HG02759 (cell line): ENCODE results near the gene FAM168B.
"Not testable (repeated sequence)": the region's sequence is repeated elsewhere in the genome, so short reads cannot be mapped to it uniquely, and the experiment has no call there.

Experiments
- ATAC-seq: cut with Tn5 transposase; IDR thresholded peaks from one replicate; pipeline ENCODE4 v1.9.1; 2021; ENCODE audit warnings: mild to moderate bottlenecking, moderate library complexity; ENCODE audit not compliant: unreplicated experiment

FAM168B gene

GRCh38 chr2:131093006-131093695 is at the start of gene FAM168B:
FAM168B (minus strand) TSS chr2:131093460; CDS start chr2:131082646, 10,814 bp downstream.
- ATAC-seq, result peak; percentile 87

DNA sequence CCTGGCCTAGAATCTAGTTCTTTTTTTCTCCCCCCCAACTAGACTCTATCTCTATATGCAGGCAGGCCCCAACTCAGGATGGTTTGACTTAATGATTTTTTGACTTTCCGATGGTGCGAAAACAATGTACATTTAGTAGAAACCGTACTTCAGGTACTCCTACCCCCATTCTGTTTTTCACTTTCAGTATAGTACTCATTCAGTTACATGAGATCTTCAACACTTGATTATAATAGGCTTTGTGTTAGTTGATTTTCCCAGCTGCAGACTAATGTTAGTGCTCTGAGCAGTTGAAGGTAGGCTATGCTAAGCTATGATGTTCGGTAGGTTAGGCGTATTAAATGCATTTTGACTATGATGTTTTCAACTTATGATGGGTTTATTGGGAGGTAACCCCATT is 49.6 kb upstream of the FAM168B start:
- ATAC-seq, result no peak

DNA sequence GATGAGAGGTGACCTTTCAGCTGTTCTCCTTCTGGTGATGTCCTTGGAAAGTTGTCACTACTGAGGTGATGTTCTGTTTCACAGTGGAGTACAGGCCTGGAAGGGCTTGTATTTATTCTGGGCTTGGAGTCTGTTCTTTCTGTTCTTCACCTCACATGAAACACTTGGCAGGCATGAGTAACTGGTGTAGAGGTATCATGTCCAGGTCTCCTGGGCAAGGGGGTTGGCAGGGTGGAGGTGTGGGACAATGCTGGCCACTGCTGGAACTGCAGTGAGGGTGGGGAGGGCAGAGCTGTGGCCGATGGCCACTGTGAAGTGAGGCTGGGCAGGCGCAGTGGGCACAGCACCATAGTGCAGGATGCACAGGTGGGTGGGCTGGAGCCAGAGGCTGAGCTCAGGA is 47.3 kb upstream of the FAM168B start:
- no peak for ATAC-seq

DNA sequence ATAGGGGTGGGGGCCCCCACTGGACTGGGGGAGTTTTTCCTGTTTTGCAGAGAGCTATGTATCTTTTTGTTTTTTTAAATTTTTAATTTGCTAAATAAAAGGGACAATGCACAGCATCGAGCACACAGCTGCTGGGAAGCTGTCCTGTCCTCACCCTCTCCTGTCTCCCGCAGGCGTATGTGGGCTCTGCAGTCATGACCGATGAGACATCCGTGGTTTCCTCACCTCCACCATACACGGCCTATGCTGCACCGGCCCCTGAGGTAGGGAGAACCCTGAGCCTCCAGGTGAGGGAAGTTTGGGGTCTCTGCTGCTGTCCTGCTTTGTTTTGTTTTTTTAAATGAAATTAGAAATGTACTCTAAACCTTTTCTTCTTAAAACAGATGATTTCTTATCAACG is 39.5 kb upstream of the FAM168B start:
- no peak for ATAC-seq

DNA sequence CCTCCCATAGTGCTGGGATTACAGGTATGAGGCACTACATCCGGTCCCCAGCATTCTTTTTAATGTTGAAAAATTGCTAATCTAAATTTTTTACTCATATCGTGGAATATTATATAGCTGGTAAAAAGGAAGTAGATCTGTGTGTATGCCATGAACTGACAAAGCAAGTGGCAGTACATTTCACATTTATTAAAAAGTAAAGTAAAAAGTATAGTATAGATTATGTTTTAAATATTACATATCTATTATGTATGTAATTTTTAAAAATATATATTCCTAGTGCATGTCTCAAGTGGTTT is 37.0 kb upstream of the FAM168B start:
- ATAC-seq, result no peak

DNA sequence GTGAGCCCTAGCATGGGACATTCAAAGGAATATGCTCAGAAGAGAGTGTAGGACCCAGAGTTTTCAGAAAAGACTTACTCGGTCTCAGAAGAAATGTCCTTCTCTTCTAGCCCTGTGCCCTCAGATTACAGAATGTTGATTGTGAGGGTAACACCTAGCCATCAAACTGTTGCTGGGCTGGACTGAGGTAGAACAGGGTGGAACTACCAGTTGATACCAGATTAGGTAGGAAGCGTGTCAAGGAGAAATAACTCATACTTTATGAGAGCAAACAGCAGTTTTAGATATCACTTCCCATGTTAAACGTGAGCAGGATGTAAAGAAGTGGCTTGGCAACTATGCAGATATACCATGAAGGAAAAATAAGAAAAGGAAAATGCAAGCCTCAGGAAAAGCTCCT is 34.7 kb upstream of the FAM168B start:
- ATAC-seq, result no peak

- no peak for ATAC-seq
These were observed 33.8 kb upstream of the FAM168B start for GRCh38 chr2:131127076-131127475.

GRCh38 chr2:131126436-131126835 is 33.2 kb upstream of the FAM168B start:
- ATAC-seq, result no peak

DNA sequence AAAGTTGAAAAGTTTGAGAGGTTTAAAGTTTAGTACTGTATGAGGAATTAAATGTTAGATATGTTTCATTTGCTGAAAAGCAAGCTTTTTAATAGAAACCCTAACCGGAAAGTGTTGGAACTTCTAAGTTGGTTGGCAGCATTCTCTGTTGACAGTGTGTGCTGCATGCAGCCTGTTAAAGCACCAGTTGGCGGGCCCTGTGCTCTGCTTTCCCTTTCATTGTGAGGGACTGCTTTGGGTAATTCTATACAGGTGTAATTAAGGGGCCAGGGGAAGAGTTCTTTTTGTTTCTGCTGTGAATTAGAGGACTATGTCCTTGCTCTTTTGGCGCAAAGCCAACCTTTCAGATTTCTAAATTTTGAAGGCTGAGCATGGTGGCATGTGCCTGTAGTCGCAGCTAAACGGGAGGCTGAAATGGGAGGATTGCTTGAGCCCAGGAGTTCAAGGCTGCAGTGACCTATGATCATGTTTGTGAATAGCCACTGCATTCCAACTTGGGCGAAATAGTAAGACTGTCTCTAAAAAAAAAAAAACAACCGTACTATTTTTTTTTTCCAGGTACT is 32.0 kb upstream of the FAM168B start:
- ATAC-seq, result no peak

DNA sequence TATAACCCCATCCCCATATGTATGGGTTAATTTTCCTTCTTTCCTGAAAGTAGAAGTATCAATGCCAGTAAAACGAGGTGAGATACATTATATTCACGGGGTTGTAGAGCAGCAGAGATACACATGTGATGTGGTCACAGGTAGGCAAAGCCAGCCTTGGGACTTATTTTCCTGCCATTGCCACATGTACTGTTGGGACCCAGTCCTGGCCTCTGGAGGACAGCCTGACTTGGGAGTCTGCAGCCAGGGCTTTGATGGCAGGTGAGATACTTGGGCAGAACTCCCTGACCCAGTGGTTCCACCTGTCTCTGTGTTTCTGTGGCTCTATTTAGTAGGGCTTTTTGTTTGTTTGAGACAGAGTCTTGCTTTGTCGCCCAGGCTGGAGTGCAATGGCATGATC is 29.9 kb upstream of the FAM168B start:
- no peak for ATAC-seq

DNA sequence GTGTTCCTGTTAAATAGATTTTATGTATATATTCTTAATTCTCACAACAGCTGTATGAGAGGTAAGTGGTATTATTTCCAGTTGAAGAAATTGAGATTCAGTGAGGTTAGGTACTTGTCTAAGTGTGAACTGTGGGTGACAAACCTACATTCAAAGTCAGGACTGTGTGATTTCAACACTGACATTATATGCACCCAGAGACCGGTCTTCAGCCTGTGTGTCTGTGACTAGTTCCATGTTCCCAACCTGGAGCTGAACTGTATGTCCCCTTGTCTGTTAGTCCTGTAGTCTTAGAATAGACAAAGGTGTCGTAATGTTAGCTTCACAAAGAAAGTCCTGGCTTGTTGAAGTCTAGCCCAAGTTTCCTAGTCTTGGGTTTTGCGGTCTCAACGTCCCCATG is 29.2 kb upstream of the FAM168B start:
- ATAC-seq, result no peak

GRCh38 chr2:131121464-131121863 is 28.2 kb upstream of the FAM168B start:
- no peak for ATAC-seq

DNA sequence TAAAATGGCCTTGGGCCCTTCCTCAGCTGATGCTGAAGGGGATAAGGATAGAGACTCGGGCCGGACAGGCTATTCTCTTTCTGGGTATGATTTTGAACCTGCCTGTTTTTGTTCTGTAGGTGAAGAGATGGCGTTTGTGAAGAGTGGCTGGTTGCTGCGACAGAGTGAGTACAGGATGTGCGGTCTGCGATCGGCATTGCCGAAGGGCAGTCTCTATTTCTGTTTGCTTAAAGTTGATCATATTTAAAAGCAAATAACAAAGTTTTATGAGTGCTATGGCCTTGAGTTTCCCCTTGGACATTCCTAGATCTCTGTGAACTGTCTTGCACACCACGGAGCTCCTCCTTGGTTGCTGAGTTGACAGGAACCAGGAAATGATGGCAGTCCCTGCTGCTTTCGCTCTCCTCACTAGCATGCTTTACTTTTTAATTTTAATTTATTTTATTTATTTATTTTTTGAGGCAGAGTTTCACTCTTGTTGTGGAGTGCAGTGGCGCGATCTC is 27.6 kb upstream of the FAM168B start:
- ATAC-seq, result no peak

- no peak for ATAC-seq
These were observed 22.5 kb upstream of the FAM168B start for GRCh38 chr2:131115752-131116151.

GRCh38 chr2:131114950-131115349 is 21.7 kb upstream of the FAM168B start:
- ATAC-seq, result not testable (repeated sequence)

- ATAC-seq, result no peak
These were observed 20.4 kb upstream of the FAM168B start for GRCh38 chr2:131113566-131114227.

GRCh38 chr2:131112529-131112928 is 19.3 kb upstream of the FAM168B start:
- no peak for ATAC-seq

DNA sequence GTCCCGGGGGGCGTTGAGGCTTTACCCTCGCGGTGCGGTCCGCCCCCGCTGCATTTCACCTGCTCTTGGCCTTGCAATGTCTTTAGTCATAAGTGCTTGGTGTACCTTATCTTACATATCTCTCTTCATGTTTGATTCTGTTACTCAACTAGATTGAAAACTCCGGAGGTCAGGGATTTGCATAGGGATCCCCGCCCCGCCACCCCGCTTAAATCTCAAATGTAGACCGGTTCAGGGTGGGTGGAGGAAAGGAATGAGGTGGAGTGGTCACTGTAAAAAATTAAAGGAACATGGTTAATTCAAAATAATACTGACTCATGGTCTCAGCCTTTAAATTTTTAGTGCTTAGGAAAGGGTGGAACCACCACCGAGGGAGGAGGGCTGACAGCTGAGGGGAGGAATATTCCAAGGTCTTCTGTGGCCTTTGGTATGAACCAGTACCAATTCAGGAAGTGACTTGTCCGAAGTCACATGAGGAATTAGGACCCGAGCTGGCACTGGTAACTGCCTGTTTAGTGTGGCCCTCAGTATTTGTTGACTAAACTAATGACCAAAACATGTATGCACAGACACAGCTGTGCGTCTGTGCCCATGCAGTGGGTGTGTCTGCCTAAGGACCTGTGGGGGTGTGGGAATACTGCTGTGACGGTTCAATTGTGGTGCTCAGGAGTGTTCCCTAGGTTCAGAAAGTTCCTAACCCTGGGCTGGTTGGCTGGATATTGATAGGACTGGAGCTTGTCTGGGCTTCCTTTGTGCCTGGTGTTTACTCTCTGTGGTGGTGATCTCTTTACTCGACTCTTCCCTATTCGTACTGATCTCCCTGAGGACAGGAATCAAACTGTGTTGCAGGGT is 12.9 kb upstream of the FAM168B start:
- peak; percentile 47 for ATAC-seq

DNA sequence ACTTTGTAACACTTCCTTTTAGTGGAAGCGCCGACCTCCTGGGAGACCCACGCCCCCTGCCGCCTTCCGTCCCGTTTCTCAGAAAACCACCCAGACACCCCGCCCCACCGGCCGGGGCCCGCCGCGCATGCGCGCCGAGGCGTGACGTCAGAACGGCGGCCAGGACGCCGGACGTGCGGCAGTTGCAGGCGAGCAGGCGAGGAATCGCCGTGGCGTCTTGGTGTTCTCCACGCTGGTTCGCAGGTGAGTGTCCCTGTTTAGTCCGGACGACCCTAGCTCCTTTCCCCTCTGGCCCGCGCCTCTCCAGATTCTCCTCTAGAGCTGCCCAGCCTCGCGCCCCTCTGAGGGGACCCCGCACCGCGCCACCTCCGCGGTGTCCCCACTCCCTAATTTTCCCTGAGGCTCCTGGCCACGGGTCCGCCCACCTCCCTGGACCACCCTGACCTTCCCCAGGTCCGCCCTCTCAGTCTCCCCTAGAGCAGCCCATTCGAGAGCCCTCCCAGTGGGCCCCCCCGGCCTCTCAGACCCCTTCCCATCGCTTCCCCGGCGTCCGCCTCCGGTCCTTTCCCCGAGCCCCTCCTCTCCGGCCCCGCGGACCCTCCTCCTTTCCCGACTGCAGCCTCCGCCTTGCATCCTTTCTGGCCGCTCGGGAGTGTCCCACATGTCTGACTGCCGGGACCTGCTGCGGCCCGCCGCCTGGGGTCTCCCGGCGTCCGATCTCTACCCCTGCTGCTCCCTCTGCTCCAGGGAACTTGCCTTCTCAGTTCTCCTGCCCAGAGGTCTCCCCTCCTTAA is 12.1 kb upstream of the FAM168B start, which contains the start of gene PLEKHB2:
Gene PLEKHB2, plus strand, starts transcription at position 181 of the 794 bp plus-strand sequence. CDS start 15,606 bp downstream, outside the sequence.
- peak; percentile 79 for ATAC-seq

GRCh38 chr2:131104487-131105155 is 11.4 kb upstream of the FAM168B start:
- ATAC-seq, result peak; percentile 65
